ENCODE results near the gene PGGT1B.

DNA sequence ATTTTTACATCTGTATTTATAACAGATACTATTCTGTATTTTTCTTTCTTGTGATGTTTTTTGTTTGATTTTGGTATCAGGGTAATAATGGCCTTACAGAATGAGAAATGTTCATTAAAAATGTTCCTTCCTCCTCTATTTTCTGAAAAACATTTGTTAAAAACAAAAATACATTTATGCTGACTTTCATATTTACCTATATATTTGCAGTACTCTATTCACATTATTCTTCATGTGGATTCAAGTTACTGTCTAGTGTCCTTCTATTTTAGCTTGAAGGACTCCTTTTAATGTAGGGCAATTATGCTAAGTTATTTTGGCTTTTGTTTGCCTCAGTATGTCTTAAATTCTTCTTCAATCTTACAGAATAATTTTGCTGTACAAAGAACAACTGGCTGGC lies 28.7 kb upstream of the PGGT1B start:
- TF ChIP-seq CTCF (IDR thresholded peaks at IDR 0.05) = no peak
- TF ChIP-seq POLR2A (IDR thresholded peaks at IDR 0.05) = no peak
- no peak for TF ChIP-seq POLR2AphosphoS5 (IDR thresholded peaks at IDR 0.05)
- no peak for TF ChIP-seq EP300 (IDR thresholded peaks at IDR 0.05)

All from sigmoid colon (tissue), 4 donors.